Endothelial cell of umbilical vein (primary cell): Measurements from ENCODE around the gene GPRC5D. TPM values are rescaled to one million over a fixed set of nuclear protein-coding genes. Genes with fewer than 3 reads are reported as not detected.

Experiments used
- BruUV-seq: library from RNA; stranded (reverse); fragments of 400-500 nt; replicated peaks from 2 replicates; lab custom pipeline; 2021; lab: Mats Ljungman, UMichigan
- CTCF ChIA-PET: fragments of 300-600, 350-600 bp; sonication (Branson Sonifier 250); formaldehyde crosslinking; loops from one replicate; lab custom pipeline; 2021; ENCODE audit warnings: antibody characterized with exemption, inconsistent platforms; lab: Charles Lee
- POLR2A ChIA-PET: fragments of 300-600, 350-600 bp; sonication (Branson Sonifier 250); formaldehyde crosslinking; loops from one replicate; lab custom pipeline; 2021; ENCODE audit warnings: antibody characterized with exemption, inconsistent platforms; lab: Charles Lee
- DNase-seq: peaks from one replicate; pipeline ENCODE4 v3.0.0-alpha.2; 2011; ENCODE audit warnings: low read depth, low spot score
- FAIRE-seq: peaks from 2 replicates; lab custom pipeline; 2011; peaks lifted over from hg19 to GRCh38; lab: Jason Lieb, UNC
- H2AFZ ChIP-seq: 2 replicates; pipeline ENCODE4 v1.6.0; 2012; ENCODE audit warnings: low read depth, low read length, control low read depth, inconsistent platforms
- H3K27ac ChIP-seq: 2 replicates; pipeline ENCODE4 v1.5.1; 2011; ENCODE audit warnings: low read depth, mild to moderate bottlenecking, control low read depth, low read length, moderate library complexity; ENCODE audit not compliant: insufficient read depth
- H3K27me3 ChIP-seq, 2 experiments: 2 replicates each; pipeline versions ENCODE4 v1.6.0 to v1.6.1; 2011; ENCODE audit warnings: low read length in 2 of 2, mixed read lengths in 1 of 2; ENCODE audit not compliant: control insufficient read depth in 2 of 2, insufficient read depth in 2 of 2
- H3K36me3 ChIP-seq, 2 experiments: 2 replicates in 1 of 2; 3 replicates in 1 of 2; pipeline ENCODE4 v1.5.1; 2011; ENCODE audit warnings: low read length in 2 of 2, mild to moderate bottlenecking in 1 of 2, moderate library complexity in 1 of 2; ENCODE audit not compliant: control insufficient read depth in 2 of 2, insufficient read depth in 2 of 2; ENCODE audit errors: extremely low read depth in 1 of 2
- H3K4me1 ChIP-seq: 3 replicates; pipeline ENCODE4 v1.5.1; 2011; ENCODE audit warnings: mild to moderate bottlenecking, low read length; ENCODE audit not compliant: control insufficient read depth, insufficient read depth; ENCODE audit errors: extremely low read depth
- H3K4me2 ChIP-seq: 2 replicates; pipeline ENCODE4 v1.6.1; 2011; ENCODE audit warnings: low read length, control low read depth, mixed read lengths; ENCODE audit not compliant: insufficient read depth
- H3K4me3 ChIP-seq, 3 experiments: fragments of 200-600 bp in 1 of 3; sonication (generic), shearing (Covaris generic) in 1 of 3; replicated peaks in 1 of 3; 2 replicates each; pipeline ENCODE4 v1.5.1; 2011 to 2016; ENCODE audit warnings: control low read depth in 3 of 3, low read length in 3 of 3, mild to moderate bottlenecking in 2 of 3, inconsistent platforms in 1 of 3, low read depth in 1 of 3, moderate library complexity in 1 of 3; ENCODE audit not compliant: insufficient read depth in 1 of 3
- H3K79me2 ChIP-seq: 2 replicates; pipeline ENCODE4 v1.6.0; 2012; ENCODE audit warnings: low read length, inconsistent platforms; ENCODE audit not compliant: control insufficient read depth, insufficient read depth
- H3K9ac ChIP-seq: replicated peaks from 2 replicates; pipeline ENCODE3; 2011; ENCODE audit warnings: low read length, control low read depth; ENCODE audit not compliant: insufficient read depth; ENCODE audit errors: extremely low read depth
- H3K9me1 ChIP-seq: replicated peaks from 3 replicates; pipeline ENCODE4 v1.6.0; 2011; ENCODE audit warnings: mild to moderate bottlenecking, low read length; ENCODE audit not compliant: control insufficient read depth, insufficient read depth; ENCODE audit errors: extremely low read depth
- H3K9me3 ChIP-seq: replicated peaks from 2 replicates; pipeline ENCODE4 v1.5.1; 2012; ENCODE audit warnings: low read length, inconsistent platforms; ENCODE audit not compliant: control insufficient read depth, insufficient read depth
- H4K20me1 ChIP-seq: replicated peaks from 2 replicates; pipeline ENCODE3; 2011; ENCODE audit warnings: mild to moderate bottlenecking, low read length; ENCODE audit not compliant: control insufficient read depth, insufficient read depth; ENCODE audit errors: extremely low read depth
- EZH2 ChIP-seq: IDR thresholded peaks from 2 replicates; pipeline ENCODE4 v1.6.1; 2012; ENCODE audit warnings: borderline replicate concordance, low read depth, mild to moderate bottlenecking, moderate library complexity, low read length, inconsistent platforms; ENCODE audit not compliant: severe bottlenecking
- FOS ChIP-seq: IDR thresholded peaks from 2 replicates; pipeline ENCODE4 v1.6.1; 2011; ENCODE audit warnings: mild to moderate bottlenecking, low read length, moderate library complexity, borderline replicate concordance; ENCODE audit not compliant: insufficient read depth
- GATA2 ChIP-seq: IDR thresholded peaks from 2 replicates; pipeline ENCODE4 v1.7.0; 2011; ENCODE audit warnings: low read depth, mild to moderate bottlenecking, moderate library complexity, mixed read lengths, low read length; ENCODE audit not compliant: insufficient read length, insufficient read depth
- JUN ChIP-seq: IDR thresholded peaks from 2 replicates; pipeline ENCODE4 v1.6.1; 2011; ENCODE audit warnings: borderline replicate concordance, low read depth; ENCODE audit not compliant: insufficient read length, insufficient read depth
- MYC ChIP-seq: IDR thresholded peaks from one replicate; pipeline ENCODE4 v1.6.1; 2011; ENCODE audit warnings: mild to moderate bottlenecking, low read depth, low read length
- POLR2A ChIP-seq: IDR thresholded peaks from 2 replicates; pipeline ENCODE4 v1.6.1; 2012; ENCODE audit warnings: low read depth, mild to moderate bottlenecking, control low read depth, low read length
- POLR2AphosphoS5 ChIP-seq: IDR thresholded peaks from 2 replicates; pipeline ENCODE4 v1.6.1; 2012; ENCODE audit warnings: low read depth, mild to moderate bottlenecking, control low read depth, low read length, moderate library complexity; ENCODE audit not compliant: insufficient read depth
- dilution Hi-C: fragments of 300-500 bp; cut with MboI; formaldehyde crosslinking; loops from one replicate; pipeline ENCODE4 v1.15.0; 2019; ENCODE audit warnings: low sequenced_read_pairs; ENCODE audit not compliant: extremely low pct_ligation_motif_present
- intact Hi-C: fragments of 100-400 bp; cut with micrococcal nuclease; formaldehyde crosslinking; loops from one replicate; pipeline ENCODE4 v1.10.0; 2022
- polyA plus RNA-seq, 4 experiments: library from polyadenylated mRNA; depleted of rRNA in 3 of 4; stranded (reverse) in 3 of 4; unstranded in 1 of 4; fragments of >200 nt; gene quantifications; 2 replicates each; pipeline versions ENCODE4 v1.2.1 to v1.2.3, GENCODE V29; 2011 to 2012; ENCODE audit warnings: missing spikeins in 1 of 4
- total RNA-seq: library from RNA; stranded (reverse); gene quantifications from 2 replicates; pipeline ENCODE4 v1.2.3, GENCODE V29; 2021
- TF ChIP-seq, protein P1 (sequence below): IDR thresholded peaks from 2 replicates; pipeline ENCODE4 v1.6.1; 2011; ENCODE audit not compliant: insufficient read depth, insufficient read length
- TF ChIP-seq, protein P2 (sequence below), 2 donors: IDR thresholded peaks; 1 replicate in 1 of 2; 2 replicates in 1 of 2; pipeline ENCODE4 v1.5.1; 2011; ENCODE audit warnings: low read length in 2 of 2, mild to moderate bottlenecking in 2 of 2, moderate library complexity in 2 of 2, control low read depth in 1 of 2, inconsistent platforms in 1 of 2, low read depth in 1 of 2; ENCODE audit not compliant: insufficient read depth in 1 of 2; ENCODE audit errors: extremely low read depth in 1 of 2

The GPRC5D gene
- total and polyA plus RNA-seq, 2 donors (not counting 3 experiments of a cell fraction or from before 2014, with no cell fraction given): not detected

- FAIRE-seq: no peak
- Histone ChIP-seq H3K9me1 (no peaks in the 10 kb centered on the region), H3K36me3 (no peaks in the 10 kb centered on the region), H3K4me3 (peak overlapping the region; percentile 44 to 55 (median 53)), H3K9ac (peak overlapping the region; percentile 71), H3K4me1 (peaks cover 22% of the 10 kb centered on the region), H4K20me1 (no peaks in the 10 kb centered on the region), H3K9me3 (no peaks in the 10 kb centered on the region), H2AFZ (peak overlapping the region; percentile 60), H3K4me2 (peak overlapping the region; percentile 51), H3K27ac (peak overlapping the region; percentile 71), H3K27me3 (no peaks in the 10 kb centered on the region), H3K79me2 (peaks cover 8% of the 10 kb centered on the region)
- intact Hi-C loops: loop anchor here (1.0 to 2.0 kb wide), 7 partner anchors 44 to 210 kb away; partner anchors contain the start of genes EMP1 and FAM234B
- no peak for TF ChIP-seq FOS
- TF ChIP-seq, protein P1, sequence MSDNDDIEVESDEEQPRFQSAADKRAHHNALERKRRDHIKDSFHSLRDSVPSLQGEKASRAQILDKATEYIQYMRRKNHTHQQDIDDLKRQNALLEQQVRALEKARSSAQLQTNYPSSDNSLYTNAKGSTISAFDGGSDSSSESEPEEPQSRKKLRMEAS: no peak
- no peak for TF ChIP-seq GATA2
- no peak for TF ChIP-seq EZH2
- TF ChIP-seq MYC: no peak
- no peak for TF ChIP-seq POLR2A
- TF ChIP-seq, protein P2, sequence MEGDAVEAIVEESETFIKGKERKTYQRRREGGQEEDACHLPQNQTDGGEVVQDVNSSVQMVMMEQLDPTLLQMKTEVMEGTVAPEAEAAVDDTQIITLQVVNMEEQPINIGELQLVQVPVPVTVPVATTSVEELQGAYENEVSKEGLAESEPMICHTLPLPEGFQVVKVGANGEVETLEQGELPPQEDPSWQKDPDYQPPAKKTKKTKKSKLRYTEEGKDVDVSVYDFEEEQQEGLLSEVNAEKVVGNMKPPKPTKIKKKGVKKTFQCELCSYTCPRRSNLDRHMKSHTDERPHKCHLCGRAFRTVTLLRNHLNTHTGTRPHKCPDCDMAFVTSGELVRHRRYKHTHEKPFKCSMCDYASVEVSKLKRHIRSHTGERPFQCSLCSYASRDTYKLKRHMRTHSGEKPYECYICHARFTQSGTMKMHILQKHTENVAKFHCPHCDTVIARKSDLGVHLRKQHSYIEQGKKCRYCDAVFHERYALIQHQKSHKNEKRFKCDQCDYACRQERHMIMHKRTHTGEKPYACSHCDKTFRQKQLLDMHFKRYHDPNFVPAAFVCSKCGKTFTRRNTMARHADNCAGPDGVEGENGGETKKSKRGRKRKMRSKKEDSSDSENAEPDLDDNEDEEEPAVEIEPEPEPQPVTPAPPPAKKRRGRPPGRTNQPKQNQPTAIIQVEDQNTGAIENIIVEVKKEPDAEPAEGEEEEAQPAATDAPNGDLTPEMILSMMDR (IDR thresholded peaks at IDR 0.05; ENCODE audit: extremely low read depth in 1 of 2, insufficient read depth in 1 of 2, low read depth in 1 of 2, low read length in 2 of 2): no peak
- no peak for TF ChIP-seq JUN
- TF ChIP-seq POLR2AphosphoS5: no peak
- CTCF ChIA-PET: interaction anchor here (0.9 to 1.8 kb wide), 4 partner anchors 15 to 211 kb away, joined by 3 to 13 read pairs (median 4); no protein-coding TSS in a partner anchor
- TSS peak; percentile 76 for BruUV-seq
- dilution Hi-C loops: no loop called here
- POLR2A ChIA-PET: no interaction called here
- no peak for DNase-seq
Observed at GRCh38 chr12:13000616-13000924, 48.6 kb upstream of the GPRC5D start.
